NCI-H2196 (cell line): ENCODE results near the gene MAJIN.
"Not testable (repeated sequence)": the region's sequence is repeated elsewhere in the genome, so short reads cannot be mapped to it uniquely, and the experiment has no call there.

ENCODE experiments used
- DNase-seq: peaks from one replicate; lab custom pipeline; 2025; ENCODE audit not compliant: unreplicated experiment; lab: John Stamatoyannopoulos, UW

The MAJIN gene

DNA sequence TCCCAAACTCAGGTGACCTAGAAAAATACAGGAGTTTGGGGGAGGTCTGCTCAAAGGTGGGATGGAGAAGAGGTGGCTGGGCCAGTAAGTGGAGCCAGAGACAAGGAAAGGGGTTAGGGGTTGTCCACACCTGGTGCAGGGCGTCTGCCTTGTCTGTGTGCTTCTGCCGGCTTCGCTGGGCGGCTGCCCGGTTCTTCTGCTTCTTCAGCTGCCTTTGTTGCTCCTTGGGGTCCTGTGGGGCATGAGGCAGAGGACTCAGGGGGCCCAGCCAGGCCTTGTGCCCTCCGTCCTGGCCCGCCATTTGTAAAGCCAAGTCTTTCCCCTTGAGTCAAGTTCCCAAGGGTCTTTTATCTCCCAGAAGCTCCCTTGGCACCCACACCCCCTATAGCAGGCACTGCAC, 22.4 kb upstream of the MAJIN start:
- no peak for DNase-seq

DNA sequence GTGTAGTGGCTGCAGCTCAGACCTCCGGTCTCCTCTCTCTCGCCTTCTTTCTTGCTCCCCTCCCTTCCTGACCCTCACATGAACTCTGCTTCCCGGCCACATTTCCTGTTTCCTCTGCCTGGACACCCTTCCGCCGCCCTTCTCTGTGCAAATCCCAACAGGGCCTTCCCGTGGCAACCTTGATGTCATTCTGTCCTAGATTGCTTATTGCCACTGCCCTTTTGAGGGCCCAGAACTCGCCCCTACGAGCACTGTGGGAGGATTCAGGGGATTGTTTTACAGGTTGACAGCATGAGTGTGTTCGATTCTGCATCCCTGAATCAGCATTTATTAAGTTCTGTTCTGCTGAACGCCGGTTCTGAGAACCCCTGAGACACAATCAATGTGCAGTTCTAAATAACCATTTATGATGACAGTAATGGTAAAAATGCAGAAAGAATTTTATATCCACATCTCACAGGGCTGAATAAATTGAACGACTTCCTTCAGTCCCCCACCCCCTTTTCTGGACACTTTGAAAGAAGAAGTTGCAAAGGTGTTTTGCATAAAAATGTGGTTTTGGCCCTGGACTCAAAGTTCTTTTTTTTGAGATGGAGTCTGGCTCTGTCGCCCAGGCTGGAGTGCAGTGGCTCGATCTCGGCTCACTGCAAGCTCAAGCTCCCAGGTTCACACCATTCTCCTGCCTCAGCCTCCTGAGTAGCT, 18.5 kb upstream of the MAJIN start:
- DNase-seq = no peak

DNA sequence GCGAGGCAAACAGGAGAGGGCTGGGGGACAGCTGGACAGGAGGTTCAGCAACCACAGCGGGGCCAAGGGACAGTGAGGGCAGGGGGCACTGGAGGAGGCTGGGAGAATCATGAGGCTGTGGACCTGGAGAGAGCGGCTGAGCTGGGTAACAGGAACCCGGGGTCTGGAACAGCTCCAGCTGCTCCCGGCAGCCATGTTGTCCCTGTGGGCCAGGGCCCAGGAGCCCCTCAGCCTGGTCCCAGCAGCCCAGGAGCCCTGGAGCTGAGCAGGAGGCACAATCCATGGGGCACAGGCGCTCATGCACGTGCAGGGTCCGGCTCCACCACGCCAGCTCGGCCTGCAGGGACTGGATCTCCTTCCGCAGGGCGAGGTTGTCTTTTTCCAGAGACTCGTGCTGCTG, 17.5 kb upstream of the MAJIN start:
- no peak for DNase-seq

GRCh38 chr11:64987998-64988854, 16.3 kb upstream of the MAJIN start:
- no peak for DNase-seq

GRCh38 chr11:64983339-64983738, 11.4 kb upstream of the MAJIN start:
- DNase-seq = not testable (repeated sequence)

- DNase-seq = no peak
Measured at GRCh38 chr11:64976651-64977050, 4.7 kb upstream of the MAJIN start.

DNA sequence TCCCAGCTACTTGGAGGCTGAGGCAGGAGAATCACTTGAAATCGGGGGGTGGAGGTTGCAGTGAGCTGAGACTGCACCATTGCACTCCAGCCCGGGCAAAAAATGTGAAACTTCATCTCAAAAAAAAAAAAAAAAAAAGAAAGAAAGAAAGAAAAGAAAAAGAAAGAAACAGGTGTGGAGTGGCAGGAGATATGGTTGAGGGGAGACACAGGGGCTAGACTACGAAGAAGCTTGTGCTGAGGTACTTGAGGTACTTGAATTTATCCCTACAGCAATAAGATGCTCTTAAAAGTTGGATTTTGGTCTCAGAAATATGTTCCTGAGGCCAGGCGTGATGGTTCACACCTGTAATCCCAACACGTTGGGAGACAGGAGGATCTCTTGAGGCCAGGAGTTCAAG, 2.2 kb upstream of the MAJIN start:
- DNase-seq = no peak

GRCh38 chr11:64970731-64971151, 1.2 kb downstream of the MAJIN start:
- DNase-seq = no peak

DNA sequence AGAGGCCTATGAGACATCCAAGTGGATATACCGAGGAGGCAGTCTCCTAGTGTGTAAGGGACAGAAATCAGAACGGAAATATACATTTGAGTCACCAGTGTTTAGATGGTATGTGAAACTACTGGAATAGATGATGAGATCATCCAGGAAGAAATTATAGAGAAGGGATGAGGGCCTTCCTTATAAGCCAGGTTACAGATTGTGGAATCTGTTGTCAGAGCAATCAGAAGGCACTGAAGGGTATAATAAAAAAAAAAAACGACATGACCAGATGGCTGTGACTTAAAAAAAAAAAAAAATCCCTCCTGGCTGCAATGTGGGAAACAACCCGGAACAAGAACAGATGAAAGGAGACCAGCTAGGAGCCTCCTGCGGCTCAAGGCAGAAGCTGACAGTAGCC, 2.7 kb downstream of the MAJIN start:
- DNase-seq = no peak

- no peak for DNase-seq
Measured at GRCh38 chr11:64967375-64967774, 4.5 kb downstream of the MAJIN start.

DNA sequence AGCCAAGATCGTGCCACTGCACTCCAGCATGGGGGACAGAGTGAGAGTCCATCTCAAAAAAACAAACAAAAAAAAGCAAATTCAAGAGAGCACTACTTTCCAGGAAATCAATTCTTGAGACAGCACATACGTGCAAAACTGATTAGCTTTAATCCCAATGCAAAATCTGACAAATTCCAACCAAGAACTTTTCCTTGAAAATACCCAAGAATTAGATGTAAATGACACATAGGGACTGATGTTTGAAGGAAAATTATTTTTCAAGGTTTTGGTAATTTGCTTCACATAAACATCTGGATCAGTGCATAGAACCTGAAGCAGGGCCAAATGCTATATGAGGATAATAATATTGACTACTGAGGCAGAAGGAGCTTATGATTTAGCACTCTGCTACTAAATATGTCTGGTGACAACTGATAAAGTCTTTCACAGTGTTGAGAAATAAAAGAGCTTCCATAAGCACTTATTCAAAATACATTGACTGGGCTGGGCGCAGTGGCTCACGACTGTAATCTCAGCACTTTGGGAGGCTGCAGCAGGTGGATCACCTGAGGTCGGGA, 8.8 kb downstream of the MAJIN start:
- DNase-seq = no peak

DNA sequence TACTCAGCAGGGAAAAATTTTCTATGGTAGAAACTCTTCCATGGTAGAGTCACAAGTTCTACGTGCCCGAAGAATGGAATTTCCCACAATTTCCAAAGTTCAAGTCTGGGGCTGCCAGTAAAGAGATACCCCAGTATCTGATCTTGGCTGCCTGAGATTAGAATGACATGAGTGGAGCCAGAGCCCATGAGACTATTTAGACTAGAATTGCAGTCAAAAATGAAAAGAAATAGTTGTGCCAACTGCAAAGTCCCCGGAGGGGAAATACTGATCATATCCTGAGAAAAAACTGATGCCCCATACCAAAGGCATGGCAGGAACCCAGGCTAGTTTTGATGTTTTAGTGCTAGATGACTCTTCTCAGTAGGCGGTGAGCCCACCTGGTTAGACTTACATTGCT, 11.2 kb downstream of the MAJIN start:
- DNase-seq = no peak

DNA sequence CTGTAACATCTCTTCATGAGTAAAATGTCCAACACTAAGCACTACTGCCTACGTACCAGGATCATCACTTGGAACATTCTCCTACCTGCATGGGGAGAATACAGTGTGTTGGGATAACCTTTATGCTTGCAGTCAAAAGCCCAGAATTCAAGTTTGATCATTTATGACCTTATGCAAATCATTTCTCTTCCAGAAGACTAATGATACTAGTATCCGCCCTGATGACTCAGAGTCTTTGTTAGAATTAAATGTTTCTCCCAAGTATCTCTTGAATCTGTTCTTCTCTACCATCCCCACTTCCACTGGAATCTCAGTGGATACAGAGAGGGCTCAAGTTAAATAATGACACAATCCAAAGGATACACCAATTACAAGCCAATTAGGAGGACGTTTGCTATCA, 12.4 kb downstream of the MAJIN start:
- no peak for DNase-seq

- DNase-seq = no peak
Measured at GRCh38 chr11:64954201-64954600, 17.7 kb downstream of the MAJIN start.

DNA sequence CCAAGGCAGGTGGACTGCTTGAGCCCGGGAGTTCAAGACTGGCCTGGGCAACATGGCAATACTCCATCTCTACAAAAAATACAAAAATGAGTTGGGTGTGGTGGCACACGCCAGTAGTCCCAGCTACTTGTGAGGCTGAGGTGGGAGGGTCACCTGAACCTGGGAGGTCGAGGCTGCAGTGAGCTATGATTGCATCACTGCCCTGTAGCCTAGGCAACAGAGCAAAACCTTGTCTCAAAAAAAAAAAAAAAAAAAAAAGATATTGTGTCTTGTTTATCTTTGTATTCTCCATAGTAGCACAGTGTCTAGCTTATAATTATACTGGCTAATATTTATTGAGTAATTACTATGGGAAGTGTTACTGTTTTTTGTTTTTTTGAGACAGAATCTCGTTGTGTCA, 20.4 kb downstream of the MAJIN start:
- no peak for DNase-seq

GRCh38 chr11:64947208-64947814, 24.6 kb downstream of the MAJIN start:
- DNase-seq = no peak

DNA sequence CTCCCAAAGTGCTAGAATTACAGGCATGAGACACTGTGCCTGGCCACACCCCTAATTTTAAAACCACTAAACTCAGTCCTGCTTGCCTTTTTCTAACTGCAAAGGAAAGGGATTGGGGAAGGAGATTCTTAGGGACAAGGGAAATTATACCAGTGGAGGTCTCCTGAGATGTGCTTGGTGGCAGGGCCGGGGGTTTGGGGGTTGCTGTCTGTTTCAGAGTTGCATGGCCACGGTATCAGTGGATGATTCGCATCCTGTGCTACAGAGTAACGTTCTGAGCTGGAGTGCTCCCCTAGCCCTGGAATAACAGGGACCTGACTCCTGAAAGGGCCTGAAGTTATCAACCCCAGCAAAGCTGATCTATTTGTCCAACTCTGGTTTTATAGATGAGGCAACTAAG, 35.4 kb downstream of the MAJIN start:
- DNase-seq = no peak

DNA sequence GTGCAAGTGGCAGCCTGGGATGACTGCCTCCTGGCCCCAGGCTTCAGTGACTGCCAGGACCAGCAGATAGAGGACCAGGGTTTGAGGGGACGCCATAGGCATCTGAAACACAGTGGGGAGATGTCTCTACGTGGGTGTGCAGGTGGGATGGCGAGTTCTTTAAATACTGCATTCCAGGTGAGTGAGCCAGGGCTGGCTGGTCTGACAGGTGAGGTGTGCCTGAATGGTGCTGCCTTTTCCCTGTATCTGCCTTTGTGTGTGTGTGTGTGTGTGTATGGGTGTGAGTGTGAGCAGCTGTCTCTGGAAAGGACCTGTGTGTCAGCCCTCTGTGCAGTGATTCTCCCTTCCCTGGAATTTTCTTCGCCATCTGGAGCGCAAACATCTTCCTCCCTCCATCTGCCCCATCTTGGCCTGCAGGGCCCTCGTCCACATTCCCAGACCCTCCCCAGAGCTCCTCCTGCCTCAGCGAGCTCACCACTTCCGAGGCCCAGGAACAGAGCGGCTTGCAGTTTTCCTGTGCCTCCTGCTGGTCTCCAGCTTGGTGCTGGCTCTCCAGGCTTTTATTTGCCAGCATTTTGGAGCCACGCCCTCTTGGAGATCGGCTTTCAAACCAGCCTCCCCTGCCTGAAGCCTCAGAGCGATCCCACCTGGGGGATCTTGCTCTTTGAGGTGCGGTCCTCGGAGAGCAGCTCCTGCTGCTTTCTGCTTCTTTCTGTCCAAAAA, 36.4 kb downstream of the MAJIN start, which contains the start of gene GPHA2:
Gene GPHA2 (minus strand): TSS at position 535 of the 723 bp plus-strand sequence. CDS start 433 bp downstream, at position 102.
- peak; percentile 5 for DNase-seq

DNA sequence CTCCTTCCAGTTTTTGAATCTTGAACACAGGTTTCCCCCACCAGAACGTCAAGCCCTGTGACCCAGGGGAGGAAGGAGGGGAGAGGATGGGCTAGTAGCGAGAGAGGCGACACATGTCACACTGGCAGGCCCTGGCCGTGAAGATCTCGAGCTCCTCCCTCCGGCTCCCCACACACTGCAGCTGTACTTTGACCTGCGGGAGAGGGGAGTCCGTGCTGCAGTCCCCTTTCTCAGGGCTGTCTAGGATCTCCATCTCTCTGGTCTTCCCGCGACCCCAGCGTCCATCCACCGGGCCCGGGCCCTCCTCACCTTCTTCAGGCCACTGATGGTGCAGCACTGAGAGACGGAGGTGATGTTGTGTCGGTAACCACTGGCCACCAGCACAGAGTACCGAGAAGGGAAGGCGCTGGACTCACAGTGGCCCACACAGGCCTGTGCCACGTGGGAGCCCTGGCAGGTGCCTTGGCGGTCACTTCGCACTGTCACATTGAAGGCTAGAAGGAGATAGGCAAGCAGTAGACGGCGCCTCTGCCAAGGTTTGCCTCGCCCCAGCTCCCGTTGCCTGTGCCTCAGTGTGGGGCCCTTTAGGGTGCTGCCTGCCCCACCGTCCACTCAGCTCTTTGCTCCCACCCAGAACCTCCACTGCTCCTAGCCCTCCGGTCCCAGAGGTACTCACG, 37.1 kb downstream of the MAJIN start:
- no peak for DNase-seq

DNA sequence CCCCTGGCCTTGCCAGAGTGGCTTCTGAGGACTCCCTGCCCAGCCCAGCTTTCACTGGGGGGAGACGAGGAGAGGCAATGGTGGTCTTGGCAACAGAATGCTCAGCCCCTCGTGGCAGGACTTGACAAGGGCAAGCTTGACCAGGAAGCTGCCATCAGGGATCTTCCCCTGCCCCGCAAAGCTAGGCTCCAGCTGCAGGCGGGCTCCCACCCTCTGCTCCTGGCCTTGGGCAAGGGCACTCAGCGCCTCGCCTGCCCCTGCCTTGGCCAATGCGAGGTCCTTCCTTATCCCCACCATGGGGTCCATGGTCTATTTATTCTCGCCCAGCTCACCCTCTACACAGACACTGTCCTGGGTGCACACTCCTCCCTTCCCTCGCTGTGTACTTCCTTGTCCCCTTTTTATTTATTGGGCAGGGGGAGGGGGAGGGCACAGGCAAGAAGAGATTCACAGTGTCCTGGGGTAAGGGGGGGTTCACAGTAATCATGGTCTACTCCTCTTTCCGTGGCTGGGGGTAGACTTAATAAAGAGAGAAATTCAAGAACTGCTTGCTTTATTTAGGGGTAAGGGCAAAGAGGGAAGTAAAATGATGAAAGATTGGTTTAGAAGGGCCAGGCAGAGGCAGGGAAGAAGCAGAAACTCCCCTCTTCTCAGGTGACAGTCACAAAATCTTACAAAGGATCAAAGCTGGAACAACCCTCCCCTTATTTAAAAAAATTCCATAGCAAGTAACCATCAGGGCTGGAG, 37.8 kb downstream of the MAJIN start:
- DNase-seq = no peak
